GM12878 (cell line): ENCODE measurements around the gene ZNF423. TPM values are rescaled to one million over a fixed set of nuclear protein-coding genes. Genes with fewer than 3 reads are reported as not detected.

ENCODE experiments used
- ATAC-seq: fragments of 200-7000 bp; cut with Tn5 transposase; 3 replicates; pipeline ENCODE4 v1.9.1; 2020; ENCODE audit warnings: mild to moderate bottlenecking, moderate library complexity
- BruUV-seq: library from RNA; stranded (reverse); fragments of 400-500 nt; replicated peaks from 2 replicates; lab custom pipeline; 2021; lab: Mats Ljungman, UMichigan
- CTCF ChIA-PET: fragments of 300-600 bp; sonication (Branson Sonifier 250); formaldehyde crosslinking; extraction: SDS; loops from one replicate; lab custom pipeline; 2021; ENCODE audit warnings: inconsistent platforms; lab: Yijun Ruan, JAX
- POLR2A ChIA-PET: fragments of 350-600 bp; formaldehyde crosslinking; extraction: SDS; loops from one replicate; lab custom pipeline; 2021; ENCODE audit warnings: inconsistent platforms; lab: Charles Lee
- RAD21 ChIA-PET: fragments of 300-600 bp; sonication (Branson Sonifier 250); formaldehyde crosslinking; loops from one replicate; lab custom pipeline; 2023; ENCODE audit warnings: antibody characterized with exemption; ENCODE audit not compliant: unreplicated experiment; lab: Charles Lee
- SMC1A ChIA-PET: fragments of 300-600 bp; sonication (Branson Sonifier 250); formaldehyde crosslinking; loops from one replicate; lab custom pipeline; 2023; ENCODE audit not compliant: unreplicated experiment, uncharacterized antibody; lab: Charles Lee
- DNase-seq: peaks from one replicate; pipeline ENCODE4 v3.0.0-alpha.2; 2011; ENCODE audit warnings: low read depth, low spot score
- FAIRE-seq: peaks from 3 replicates; lab custom pipeline; 2011; peaks lifted over from hg19 to GRCh38; lab: Jason Lieb, UNC
- H2AFZ ChIP-seq: 2 replicates; pipeline ENCODE4 v1.6.0; 2011; ENCODE audit warnings: low read depth, low read length, control low read depth; ENCODE audit not compliant: control insufficient read depth
- H3K27ac ChIP-seq: 2 replicates; pipeline ENCODE4 v1.5.1; 2011; ENCODE audit warnings: control low read depth; ENCODE audit not compliant: control insufficient read depth, insufficient read depth
- H3K27me3 ChIP-seq, 2 experiments: replicated peaks in 1 of 2; 2 replicates each; pipeline versions ENCODE4 v1.6.0 to v1.6.1; 2011; ENCODE audit warnings: low read length in 1 of 2; ENCODE audit not compliant: control insufficient read depth in 2 of 2, insufficient read depth in 2 of 2
- H3K36me3 ChIP-seq, 2 experiments: 2 replicates each; pipeline ENCODE4 v1.5.1; 2011; ENCODE audit warnings: low read length in 1 of 2; ENCODE audit not compliant: control insufficient read depth in 2 of 2, insufficient read depth in 2 of 2
- H3K4me1 ChIP-seq: 2 replicates; pipeline ENCODE4 v1.6.1; 2011; ENCODE audit warnings: mild to moderate bottlenecking, low read length, moderate library complexity, mixed read lengths; ENCODE audit not compliant: control insufficient read depth, insufficient read depth
- H3K4me2 ChIP-seq: 2 replicates; pipeline ENCODE4 v1.6.0; 2011; ENCODE audit warnings: control low read depth; ENCODE audit not compliant: control insufficient read depth, insufficient read depth
- H3K4me3 ChIP-seq: fragments of 200-600 bp; sonication (generic); 2 replicates; pipeline ENCODE4 v1.5.1; 2016
- H3K79me2 ChIP-seq: 2 replicates; pipeline ENCODE4 v1.6.0; 2011; ENCODE audit warnings: low read length; ENCODE audit not compliant: control insufficient read depth, insufficient read depth
- H3K9ac ChIP-seq: 2 replicates; pipeline ENCODE4 v1.8.0; 2011; ENCODE audit warnings: low read length, control low read depth, mixed read lengths; ENCODE audit not compliant: control insufficient read depth, insufficient read depth
- H3K9me3 ChIP-seq: replicated peaks from 3 replicates; pipeline ENCODE4 v1.5.1; 2011; ENCODE audit warnings: mild to moderate bottlenecking, low read length; ENCODE audit not compliant: control insufficient read depth, insufficient read depth
- H4K20me1 ChIP-seq: 2 replicates; pipeline ENCODE4 v1.6.0; 2011; ENCODE audit not compliant: control insufficient read depth, insufficient read depth
- ATF3 ChIP-seq: IDR thresholded peaks from 2 replicates; pipeline ENCODE4 v1.6.1; 2011; ENCODE audit warnings: low read depth, mild to moderate bottlenecking, low read length, moderate library complexity, borderline replicate concordance; ENCODE audit errors: extremely low read depth
- NKRF ChIP-seq: fragments of 450-650 bp; conservative IDR thresholded peaks from 2 replicates; pipeline ENCODE4 v1.6.1; 2017; ENCODE audit warnings: mild to moderate bottlenecking, moderate library complexity
- SIN3A ChIP-seq: IDR thresholded peaks from 2 replicates; pipeline ENCODE4 v1.6.1; 2012; ENCODE audit warnings: low read depth, low read length, improper control_type of control experiment
- WGBS: methylation state at CpG from one replicate; pipeline ENCODE4 v1.1.6; 2016; ENCODE audit warnings: low lambda C conversion rate; ENCODE audit not compliant: insufficient replicate concordance, insufficient coverage; ENCODE audit errors: missing lambda C conversion rate; 5-methylcytosine and 5-hydroxymethylcytosine counted together
- in situ Hi-C: fragments of 300-500 bp; cut with MboI; formaldehyde crosslinking; loops from 9 replicates; pipeline ENCODE4 v1.14.3; 2018; ENCODE audit warnings: mixed read lengths
- intact Hi-C: fragments of 100-400 bp; cut with micrococcal nuclease; formaldehyde crosslinking; loops from one replicate; pipeline ENCODE4 v1.14.2; 2022; ENCODE audit not compliant: unreplicated experiment
- polyA plus RNA-seq, 11 experiments: library from polyadenylated mRNA; depleted of rRNA in 4 of 11; unstranded in 6 of 11; stranded (reverse) in 5 of 11; fragments of >200 nt; fragmentation: Nextera tagmentation in 4 of 11; fragmentation: Illumina TruSeq in 1 of 11; extraction: Ambion mirVana in 4 of 11; extraction: Trizol in 1 of 11; gene quantifications; 1 replicate in 1 of 11; 2 replicates in 10 of 11; pipeline versions ENCODE4 v1.2.1 to v1.2.3, GENCODE V29; 2011 to 2016; ENCODE audit warnings: inconsistent platforms in 2 of 11, missing spikeins in 2 of 11, low read depth in 1 of 11
- total RNA-seq, 4 experiments: library from RNA; depleted of rRNA in 3 of 4; stranded (reverse); fragments of >200 nt in 3 of 4; fragmentation: Illumina TruSeq in 1 of 4; extraction: Trizol in 1 of 4; gene quantifications; 2 replicates each; pipeline versions ENCODE4 v1.2.1 to v1.2.3, GENCODE V29; 2013 to 2021

The ZNF423 gene
- total and polyA plus RNA-seq, 10 of the 15 experiments (the other 5 are each of a cell fraction or from before 2014, with no cell fraction given): 0.03 to 0.64 (median 0.10) TPM

GRCh38 chr16:49494891-49495566, 360.9 kb downstream of the ZNF423 start:
- in situ Hi-C loops (loop anchor here (5.0 kb wide), 1 partner anchor 87 kb away; no protein-coding TSS in a partner anchor), intact Hi-C loops (loop anchor here (5.0 to 10.0 kb wide), 2 partner anchors 210 to 427 kb away; no protein-coding TSS in a partner anchor)
- RAD21 ChIA-PET: no interaction called here
- Histone ChIP-seq H3K4me1 (no peaks in the 10 kb centered on the region), H3K4me2 (no peak overlapping the region), H4K20me1 (no peaks in the 10 kb centered on the region), H2AFZ (no peak overlapping the region), H3K4me3 (no peak overlapping the region), H3K27me3 (no peaks in the 10 kb centered on the region), H3K79me2 (no peaks in the 10 kb centered on the region), H3K9me3 (no peaks in the 10 kb centered on the region), H3K9ac (no peak overlapping the region), H3K36me3 (no peaks in the 10 kb centered on the region), H3K27ac (no peak overlapping the region)
- FAIRE-seq (no peak), ATAC-seq (no peak), DNase-seq (no peak)
- TF ChIP-seq ATF3 (no peak), SIN3A (no peak), NKRF (no peak)
- BruUV-seq: no TSS peak
- SMC1A ChIA-PET: no interaction called here
- POLR2A ChIA-PET: no interaction called here
- 5% methylated on average over 8 of the region's 9 CpGs for WGBS
- CTCF ChIA-PET: interaction anchor here (3.3 kb wide), 1 partner anchor 98 kb away, joined by 17 read pairs; no protein-coding TSS in a partner anchor
